Chondrocyte (in vitro differentiated cells): ENCODE results near the gene USPL1. TPM values are rescaled to one million over a fixed set of nuclear protein-coding genes. Genes with fewer than 3 reads are reported as not detected.

Source experiments
- DNase-seq: peaks from one replicate; pipeline ENCODE4 v3.0.0; 2021; ENCODE audit warnings: mixed read lengths, low spot score
- H3K27ac Mint-ChIP-seq: one replicate; pipeline ENCODE4 v1.8.0; 2021; ENCODE audit warnings: mild to moderate bottlenecking, moderate library complexity, mixed read lengths; ENCODE audit not compliant: unreplicated experiment
- H3K27me3 Mint-ChIP-seq: 2 replicates; pipeline ENCODE4 v1.8.0; 2021; ENCODE audit warnings: low read depth, mixed read lengths
- H3K36me3 Mint-ChIP-seq: 2 replicates; pipeline ENCODE4 v1.8.0; 2021; ENCODE audit warnings: low read depth, mixed read lengths
- H3K4me1 Mint-ChIP-seq: 2 replicates; pipeline ENCODE4 v1.8.0; 2021; ENCODE audit warnings: low read depth, mild to moderate bottlenecking, mixed read lengths
- H3K4me3 Mint-ChIP-seq: one replicate; pipeline ENCODE4 v1.8.0; 2021; ENCODE audit warnings: mild to moderate bottlenecking, moderate library complexity, mixed read lengths; ENCODE audit not compliant: unreplicated experiment
- H3K9me3 Mint-ChIP-seq: 2 replicates; pipeline ENCODE4 v1.8.0; 2021; ENCODE audit warnings: low read depth, mixed read lengths
- CTCF ChIP-seq: fragments of 200-600 bp; sonication (generic); IDR thresholded peaks from 2 replicates; pipeline ENCODE4 v1.5.0; 2021; ENCODE audit warnings: antibody characterized with exemption, mild to moderate bottlenecking, moderate library complexity
- total RNA-seq: library from RNA; stranded (reverse); gene quantifications from 3 replicates; pipeline ENCODE4 v1.2.1, GENCODE V29; 2021

USPL1 gene
- total RNA-seq, 1 donor from 2014 or later, result 11.0 TPM

DNA sequence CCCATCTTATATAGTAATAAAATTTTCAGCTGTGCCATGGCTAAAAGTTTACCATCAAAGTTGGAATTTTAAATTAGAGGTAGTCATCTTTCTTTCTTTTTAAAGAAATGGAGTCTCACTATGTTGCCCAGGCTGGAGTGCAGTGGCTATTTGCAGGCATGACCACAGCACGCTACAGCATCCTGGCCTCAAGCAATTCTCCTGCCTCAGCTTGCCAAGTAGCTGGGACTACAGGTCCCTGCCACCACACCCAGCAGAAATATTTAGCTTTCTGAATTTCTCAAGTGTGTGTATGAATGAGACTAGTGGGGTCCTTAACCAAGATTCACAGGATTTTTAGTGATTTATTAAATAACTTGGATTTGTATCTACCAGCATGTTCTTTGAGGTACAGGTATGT, 30.5 kb upstream of the USPL1 start:
- Mint-ChIP-seq H3K4me3 (no peak overlapping the region), H3K4me1 (peaks cover 7% of the 10 kb centered on the region), H3K36me3 (no peaks in the 10 kb centered on the region), H3K27ac (no peak overlapping the region), H3K27me3 (no peaks in the 10 kb centered on the region), H3K9me3 (no peaks in the 10 kb centered on the region)
- no peak for TF ChIP-seq CTCF
- DNase-seq, result no peak

DNA sequence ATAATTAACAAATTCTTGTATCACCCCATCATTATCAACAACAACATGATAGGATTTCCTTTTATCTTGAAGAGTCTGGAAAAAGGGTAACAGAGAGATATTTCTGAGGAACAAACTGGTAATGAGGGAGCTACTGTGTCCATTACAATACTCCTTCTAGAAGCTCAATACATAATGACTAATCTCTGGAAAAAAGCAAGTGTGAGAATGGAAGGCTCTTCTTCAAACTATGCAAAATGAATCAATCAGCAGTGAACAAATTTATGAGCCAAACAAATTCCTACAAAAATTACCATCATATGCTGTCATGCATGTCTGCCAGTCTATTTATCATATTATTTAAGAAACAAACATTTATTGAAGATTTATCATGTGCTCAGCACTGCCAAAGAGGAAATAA, 30.0 kb upstream of the USPL1 start:
- Mint-ChIP-seq H3K4me1 (peaks cover 7% of the 10 kb centered on the region), H3K9me3 (no peaks in the 10 kb centered on the region), H3K4me3 (no peak overlapping the region), H3K27me3 (no peaks in the 10 kb centered on the region), H3K27ac (no peak overlapping the region), H3K36me3 (no peaks in the 10 kb centered on the region)
- no peak for DNase-seq
- no peak for TF ChIP-seq CTCF

DNA sequence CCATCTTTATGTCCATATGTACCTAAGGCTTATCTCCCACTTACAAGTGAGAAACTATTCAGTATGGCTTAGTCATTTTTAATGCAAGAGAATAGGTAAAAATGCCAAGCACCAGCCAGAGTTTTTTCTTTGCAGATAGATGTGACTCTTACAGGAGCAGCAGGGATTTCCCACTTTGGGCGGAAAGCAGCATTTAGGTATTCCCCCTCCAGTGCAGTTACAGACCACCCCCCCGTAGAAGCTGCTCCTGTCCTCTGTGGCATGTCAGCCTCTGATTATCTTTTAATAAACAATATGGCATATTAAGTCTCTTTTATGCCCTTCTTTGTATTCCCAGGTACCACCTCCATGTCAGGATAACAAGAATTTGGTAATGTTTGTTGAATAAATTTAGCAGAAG, 24.7 kb upstream of the USPL1 start:
- H3K36me3 Mint-ChIP-seq, result no peaks in the 10 kb centered on the region
- no peak overlapping the region for H3K27ac Mint-ChIP-seq
- no peaks in the 10 kb centered on the region for H3K27me3 Mint-ChIP-seq
- no peaks in the 10 kb centered on the region for H3K9me3 Mint-ChIP-seq
- no peak for DNase-seq
- no peaks in the 10 kb centered on the region for H3K4me1 Mint-ChIP-seq
- no peak overlapping the region for H3K4me3 Mint-ChIP-seq
- TF ChIP-seq CTCF, result no peak

- H3K9me3 Mint-ChIP-seq, result no peaks in the 10 kb centered on the region
- no peaks in the 10 kb centered on the region for H3K27me3 Mint-ChIP-seq
- H3K27ac Mint-ChIP-seq, result no peak overlapping the region
- H3K36me3 Mint-ChIP-seq, result no peaks in the 10 kb centered on the region
- H3K4me3 Mint-ChIP-seq, result no peak overlapping the region
- DNase-seq, result no peak
- H3K4me1 Mint-ChIP-seq, result no peaks in the 10 kb centered on the region
- TF ChIP-seq CTCF, result no peak
Measured at GRCh38 chr13:30600496-30600895, 17.2 kb upstream of the USPL1 start.

DNA sequence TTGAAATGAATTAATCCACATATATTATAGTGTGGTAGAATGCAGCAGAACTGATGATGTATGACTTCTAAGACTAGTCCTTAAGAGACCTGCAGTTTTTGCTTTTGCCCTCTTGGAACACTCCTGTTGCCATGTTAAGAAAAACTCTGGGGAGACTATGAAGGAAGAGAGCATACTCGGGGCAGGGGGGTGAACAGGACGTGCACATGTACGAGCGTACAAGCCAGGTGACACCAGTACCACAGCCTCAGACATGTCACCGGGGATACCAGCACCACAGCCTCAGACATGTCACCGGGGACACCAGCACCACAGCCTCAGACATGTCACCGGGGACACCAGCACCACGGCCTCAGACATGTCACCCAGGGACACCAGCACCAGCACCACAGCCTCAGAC, 15.9 kb upstream of the USPL1 start:
- H3K27ac Mint-ChIP-seq, result no peak overlapping the region
- TF ChIP-seq CTCF, result no peak
- H3K27me3 Mint-ChIP-seq, result no peaks in the 10 kb centered on the region
- H3K4me1 Mint-ChIP-seq, result no peaks in the 10 kb centered on the region
- no peak overlapping the region for H3K4me3 Mint-ChIP-seq
- H3K36me3 Mint-ChIP-seq, result no peaks in the 10 kb centered on the region
- no peak for DNase-seq
- no peaks in the 10 kb centered on the region for H3K9me3 Mint-ChIP-seq
